Fibroblast of lung (primary cell): ENCODE data around the gene ABCD1.

ENCODE experiments used
- EZH2 ChIP-seq: IDR thresholded peaks from 2 replicates; pipeline ENCODE4 v1.5.1; 2012; ENCODE audit warnings: low read length, control low read depth, mild to moderate bottlenecking; ENCODE audit errors: missing control alignments
- TF ChIP-seq, protein P1 (sequence below), 2 donors: IDR thresholded peaks in 1 of 2; conservative IDR thresholded peaks in 1 of 2; 1 replicate in 1 of 2; 2 replicates in 1 of 2; pipeline ENCODE4 v1.5.1; 2011 to 2012; ENCODE audit warnings: low read length in 2 of 2, control low read depth in 1 of 2, inconsistent platforms in 1 of 2, low read depth in 1 of 2, mild to moderate bottlenecking in 1 of 2

DNA sequence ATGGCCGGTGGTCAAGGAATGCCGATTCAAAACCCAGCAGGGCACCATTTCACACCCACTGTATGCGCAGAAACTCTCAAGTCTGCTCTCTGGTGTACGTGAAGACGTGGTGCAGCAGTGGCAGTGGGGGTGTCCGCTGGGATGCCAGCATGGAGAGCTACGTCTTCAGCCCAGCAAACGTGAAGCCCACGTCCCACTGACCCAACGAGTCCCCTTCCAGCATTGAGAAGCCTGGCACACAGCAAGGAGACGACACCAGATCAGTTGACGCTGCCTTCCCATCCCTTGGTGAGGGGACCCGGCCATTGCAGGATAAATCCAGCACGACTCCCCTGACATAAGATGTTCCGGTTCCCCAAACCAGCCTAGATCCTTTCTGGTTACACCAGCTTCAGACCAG, 37.2 kb downstream of the ABCD1 start:
- no peak for TF ChIP-seq EZH2
- TF ChIP-seq, protein P1, sequence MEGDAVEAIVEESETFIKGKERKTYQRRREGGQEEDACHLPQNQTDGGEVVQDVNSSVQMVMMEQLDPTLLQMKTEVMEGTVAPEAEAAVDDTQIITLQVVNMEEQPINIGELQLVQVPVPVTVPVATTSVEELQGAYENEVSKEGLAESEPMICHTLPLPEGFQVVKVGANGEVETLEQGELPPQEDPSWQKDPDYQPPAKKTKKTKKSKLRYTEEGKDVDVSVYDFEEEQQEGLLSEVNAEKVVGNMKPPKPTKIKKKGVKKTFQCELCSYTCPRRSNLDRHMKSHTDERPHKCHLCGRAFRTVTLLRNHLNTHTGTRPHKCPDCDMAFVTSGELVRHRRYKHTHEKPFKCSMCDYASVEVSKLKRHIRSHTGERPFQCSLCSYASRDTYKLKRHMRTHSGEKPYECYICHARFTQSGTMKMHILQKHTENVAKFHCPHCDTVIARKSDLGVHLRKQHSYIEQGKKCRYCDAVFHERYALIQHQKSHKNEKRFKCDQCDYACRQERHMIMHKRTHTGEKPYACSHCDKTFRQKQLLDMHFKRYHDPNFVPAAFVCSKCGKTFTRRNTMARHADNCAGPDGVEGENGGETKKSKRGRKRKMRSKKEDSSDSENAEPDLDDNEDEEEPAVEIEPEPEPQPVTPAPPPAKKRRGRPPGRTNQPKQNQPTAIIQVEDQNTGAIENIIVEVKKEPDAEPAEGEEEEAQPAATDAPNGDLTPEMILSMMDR (conservative IDR thresholded peaks at IDR 0.05 in 1 of 2, IDR thresholded peaks at IDR 0.05 in 1 of 2; ENCODE audit: low read depth in 1 of 2, low read length in 2 of 2): no peak
